Uterus (tissue), 4 donors: ENCODE measurements around the gene LMO7. TPM values are rescaled to one million over a fixed set of nuclear protein-coding genes. Genes with fewer than 3 reads are reported as not detected.

Source experiments
- DNase-seq, 2 donors: peaks; one replicate each; pipeline ENCODE4 v3.0.0-alpha.2; 2019 to 2020
- H3K27ac ChIP-seq, 2 donors: fragments of 200-600 bp; sonication (generic); 1 replicate in 1 of 2; 2 replicates in 1 of 2; pipeline ENCODE4 v1.5.1; 2016 to 2018
- H3K27me3 ChIP-seq, 2 donors: fragments of 200-600 bp; sonication (generic); one replicate each; pipeline ENCODE4 v1.5.1; 2018 to 2019; ENCODE audit warnings: control low read depth in 1 of 2
- H3K36me3 ChIP-seq, 2 donors: fragments of 200-600 bp; sonication (generic); one replicate each; pipeline ENCODE4 v1.5.1; 2019; ENCODE audit warnings: control low read depth in 1 of 2
- H3K4me1 ChIP-seq, 2 donors: fragments of 200-600 bp; sonication (generic); one replicate each; pipeline ENCODE4 v1.5.1; 2018 to 2019; ENCODE audit warnings: control low read depth in 1 of 2
- H3K4me3 ChIP-seq, 2 donors: fragments of 200-600 bp; sonication (generic); 1 replicate in 1 of 2; 2 replicates in 1 of 2; pipeline ENCODE4 v1.5.1; 2018 to 2019; ENCODE audit warnings: mild to moderate bottlenecking in 1 of 2
- H3K9me3 ChIP-seq, 2 donors: fragments of 200-600 bp; sonication (generic); one replicate each; pipeline ENCODE4 v1.5.1; 2019; ENCODE audit warnings: control low read depth in 1 of 2
- CTCF ChIP-seq, 4 experiments: fragments of 200-600 bp in 2 of 4; fragments of 450-650 bp in 2 of 4; sonication (generic) in 2 of 4; IDR thresholded peaks; one replicate each; pipeline ENCODE4 v1.5.1; 2016 to 2019; ENCODE audit warnings: antibody characterized with exemption in 4 of 4, mild to moderate bottlenecking in 2 of 4, moderate library complexity in 1 of 4
- POLR2A ChIP-seq, 2 donors: fragments of 450-650 bp; IDR thresholded peaks; one replicate each; pipeline ENCODE4 v1.6.1; 2016; ENCODE audit warnings: antibody characterized with exemption in 2 of 2, mild to moderate bottlenecking in 1 of 2, moderate library complexity in 1 of 2
- intact Hi-C: fragments of 100-400 bp; cut with DNase I; formaldehyde crosslinking; loops from one replicate; pipeline ENCODE4 v1.15.1; 2023; ENCODE audit warnings: low total_unique reads
- total RNA-seq, 4 donors: library from RNA; depleted of rRNA in 3 of 4; stranded (reverse); fragments of >200 nt in 3 of 4; gene quantifications; one replicate each; pipeline versions ENCODE4 v1.1.0 to v1.2.4, GENCODE V29; 2014 to 2023
- donor health status: DM: yes; HTN: yes; CAD: no.

LMO7 gene
- total RNA-seq, 4 donors from 2014 or later = 2.6 to 55.4 (median 24.2) TPM

GRCh38 chr13:75751350-75751749, 115.2 kb downstream of the LMO7 start:
- no peak for DNase-seq
- intact Hi-C loops = no loop called here
- Histone ChIP-seq H3K4me1 (no peaks in the 10 kb centered on the region), H3K36me3 (no peaks in the 10 kb centered on the region), H3K27me3 (no peaks in the 10 kb centered on the region), H3K27ac (no peak overlapping the region), H3K4me3 (no peak overlapping the region), H3K9me3 (no peaks in the 10 kb centered on the region)
- TF ChIP-seq CTCF (IDR thresholded peaks at IDR 0.05) (no peak), POLR2A (IDR thresholded peaks at IDR 0.05) (no peak)

- no peak overlapping the region for H3K27ac ChIP-seq
- intact Hi-C loops = no loop called here
Observed at GRCh38 chr13:75752826-75753225, 116.7 kb downstream of the LMO7 start.

GRCh38 chr13:75754936-75755335, 118.8 kb downstream of the LMO7 start:
- Histone ChIP-seq H3K9me3 (no peaks in the 10 kb centered on the region), H3K27me3 (no peaks in the 10 kb centered on the region), H3K36me3 (no peaks in the 10 kb centered on the region), H3K4me1 (no peaks in the 10 kb centered on the region), H3K27ac (no peak overlapping the region), H3K4me3 (no peak overlapping the region)
- TF ChIP-seq CTCF (IDR thresholded peaks at IDR 0.05) = no peak
- no peak for TF ChIP-seq POLR2A (IDR thresholded peaks at IDR 0.05)
- intact Hi-C loops = no loop called here
- no peak for DNase-seq

More at GRCh38 chr13:75752826-75753225, 116.7 kb downstream of the LMO7 start:
- H3K36me3 ChIP-seq = no peaks in the 10 kb centered on the region
- H3K4me1 ChIP-seq = no peaks in the 10 kb centered on the region
- H3K27me3 ChIP-seq = no peaks in the 10 kb centered on the region
- no peaks in the 10 kb centered on the region for H3K9me3 ChIP-seq
- TF ChIP-seq POLR2A (IDR thresholded peaks at IDR 0.05) (no peak), CTCF (IDR thresholded peaks at IDR 0.05) (no peak)
- H3K4me3 ChIP-seq = no peak overlapping the region
- DNase-seq = no peak

- Histone ChIP-seq H3K4me3 (no peak overlapping the region), H3K4me1 (no peaks in the 10 kb centered on the region), H3K27me3 (no peaks in the 10 kb centered on the region), H3K27ac (no peak overlapping the region), H3K9me3 (no peaks in the 10 kb centered on the region), H3K36me3 (no peaks in the 10 kb centered on the region)
- intact Hi-C loops = no loop called here
- DNase-seq = no peak
- no peak for TF ChIP-seq CTCF (IDR thresholded peaks at IDR 0.05)
- no peak for TF ChIP-seq POLR2A (IDR thresholded peaks at IDR 0.05)
Observed at GRCh38 chr13:75757336-75757735, 121.2 kb downstream of the LMO7 start.

- no peak overlapping the region for H3K27ac ChIP-seq
- H3K36me3 ChIP-seq = no peaks in the 10 kb centered on the region
- no peak for DNase-seq
- H3K9me3 ChIP-seq = no peaks in the 10 kb centered on the region
- no peak overlapping the region for H3K4me3 ChIP-seq
- H3K27me3 ChIP-seq = no peaks in the 10 kb centered on the region
- H3K4me1 ChIP-seq = no peaks in the 10 kb centered on the region
- intact Hi-C loops = no loop called here
- TF ChIP-seq POLR2A (IDR thresholded peaks at IDR 0.05) = no peak
- no peak for TF ChIP-seq CTCF (IDR thresholded peaks at IDR 0.05)
Observed at GRCh38 chr13:75759531-75759930, 123.4 kb downstream of the LMO7 start.
